CD4-positive, CD25-positive, alpha-beta regulatory T cell (primary cell): Measurements from ENCODE around the gene UBE2L5. TPM values are rescaled to one million over a fixed set of nuclear protein-coding genes. Genes with fewer than 3 reads are reported as not detected.
"Not testable (repeated sequence)": the region's sequence is repeated elsewhere in the genome, so short reads cannot be mapped to it uniquely, and the experiment has no call there.

Experiments used
- ATAC-seq, 2 donors: fragments of 150-1000 bp; cut with Tn5 transposase; one replicate each; pipeline ENCODE4 v1.10.0; 2021; ENCODE audit warnings: low read depth in 2 of 2, moderate number of reproducible peaks in 2 of 2, moderate library complexity in 1 of 2
- DNase-seq, 3 donors: peaks; one replicate each; pipeline versions ENCODE4 v3.0.0 to v3.0.0-alpha.2; 2012 to 2022; ENCODE audit warnings: mixed read lengths in 1 of 3
- H3K27ac ChIP-seq: one replicate; pipeline ENCODE4 v1.7.0; 2013; ENCODE audit warnings: mild to moderate bottlenecking, low read length; ENCODE audit not compliant: insufficient read depth, poor library complexity, severe bottlenecking
- H3K27me3 ChIP-seq: one replicate; pipeline ENCODE4 v1.7.0; 2013; ENCODE audit warnings: low read length; ENCODE audit not compliant: control insufficient read depth, insufficient read depth
- H3K36me3 ChIP-seq: one replicate; pipeline ENCODE4 v1.7.0; 2013; ENCODE audit warnings: mild to moderate bottlenecking, low read length, moderate library complexity; ENCODE audit not compliant: control insufficient read depth, insufficient read depth
- H3K4me1 ChIP-seq: 2 replicates; pipeline ENCODE4 v1.7.0; 2013; ENCODE audit warnings: mild to moderate bottlenecking, low read length; ENCODE audit not compliant: insufficient read depth, control insufficient read depth, poor library complexity, severe bottlenecking
- H3K4me3 ChIP-seq: one replicate; pipeline ENCODE4 v1.7.0; 2013; ENCODE audit warnings: low read depth, mild to moderate bottlenecking, low read length, moderate library complexity
- H3K9me3 ChIP-seq, 2 experiments: 1 replicate in 1 of 2; 2 replicates in 1 of 2; pipeline ENCODE4 v1.7.0; 2013; ENCODE audit warnings: low read length in 2 of 2, mild to moderate bottlenecking in 1 of 2, moderate library complexity in 1 of 2; ENCODE audit not compliant: control insufficient read depth in 2 of 2
- H3K27ac Mint-ChIP-seq, 3 donors: one replicate each; pipeline ENCODE4 v1.8.0; 2020 to 2022; ENCODE audit warnings: mild to moderate bottlenecking in 3 of 3, mixed read lengths in 3 of 3, moderate library complexity in 2 of 3
- H3K27me3 Mint-ChIP-seq: one replicate; pipeline ENCODE4 v1.8.0; 2022; ENCODE audit warnings: mild to moderate bottlenecking, mixed read lengths
- H3K36me3 Mint-ChIP-seq: one replicate; pipeline ENCODE4 v1.8.0; 2020; ENCODE audit warnings: mixed read lengths
- H3K4me1 Mint-ChIP-seq, 4 donors: one replicate each; pipeline ENCODE4 v1.8.0; 2020 to 2022; ENCODE audit warnings: mixed read lengths in 4 of 4, mild to moderate bottlenecking in 1 of 4
- H3K4me3 Mint-ChIP-seq, 4 donors: one replicate each; pipeline ENCODE4 v1.8.0; 2020 to 2022; ENCODE audit warnings: mild to moderate bottlenecking in 4 of 4, mixed read lengths in 4 of 4, moderate library complexity in 3 of 4
- H3K9me3 Mint-ChIP-seq, 7 donors: one replicate each; pipeline ENCODE4 v1.8.0; 2020 to 2022; ENCODE audit warnings: mixed read lengths in 7 of 7, mild to moderate bottlenecking in 3 of 7, moderate library complexity in 2 of 7
- polyA plus RNA-seq, 4 donors: library from polyadenylated mRNA; unstranded; fragments of 300-500 nt; fragmentation: Illumina TruSeq; gene quantifications; one replicate each; pipeline ENCODE4 v1.2.3, GENCODE V29; 2021
- total RNA-seq: library from RNA; stranded (reverse); gene quantifications from one replicate; pipeline ENCODE4 v1.2.3, GENCODE V29; 2022

UBE2L5 gene
- total and polyA plus RNA-seq, 5 donors from 2014 or later: not detected

DNA sequence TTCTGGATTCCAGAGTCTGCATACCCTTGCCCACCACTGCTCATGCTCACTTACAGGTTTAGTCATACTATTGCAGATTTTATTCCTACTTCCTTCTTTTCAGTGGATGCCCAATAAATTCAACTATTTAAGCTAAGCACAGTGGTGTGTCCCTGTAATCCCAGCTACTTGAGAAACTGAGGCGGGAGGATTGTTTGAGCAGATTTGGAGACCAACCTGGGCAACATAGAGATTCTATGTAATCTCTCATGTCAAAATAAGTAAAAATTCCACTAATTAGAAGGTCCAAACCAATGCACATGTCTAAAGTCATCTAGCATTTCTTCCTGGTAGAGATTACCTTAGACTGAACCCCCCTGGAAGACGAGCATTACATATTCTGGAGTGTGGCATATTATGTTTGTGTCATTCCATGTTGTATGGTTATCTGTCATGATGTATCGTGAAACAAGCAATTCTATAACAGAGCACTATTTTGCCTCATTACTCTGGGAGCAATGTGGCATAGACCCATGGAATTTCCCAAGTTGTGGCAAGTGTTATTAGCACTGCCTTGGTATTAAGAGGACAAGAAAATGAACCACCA lies 35.1 kb downstream of the UBE2L5 start:
- Mint-ChIP-seq H3K36me3 (peaks cover 14% of the 10 kb centered on the region), H3K27me3 (no peaks in the 10 kb centered on the region), H3K9me3 (no peaks in the 10 kb centered on the region), H3K27ac (peak overlapping the region in 1 of 3 donors; percentile 67), H3K4me3 (no peak overlapping the region), H3K4me1 (peaks cover 18 to 40% (median 27%) of the 10 kb centered on the region in 4 donors)
- H3K4me1 ChIP-seq: peaks cover 20% of the 10 kb centered on the region
- DNase-seq (no peak), ATAC-seq (no peak)
- H3K27me3 ChIP-seq: no peaks in the 10 kb centered on the region
- H3K36me3 ChIP-seq: peaks cover 14% of the 10 kb centered on the region
- H3K27ac ChIP-seq: no peak overlapping the region
- H3K4me3 ChIP-seq: no peak overlapping the region
- H3K9me3 ChIP-seq: no peaks in the 10 kb centered on the region

DNA sequence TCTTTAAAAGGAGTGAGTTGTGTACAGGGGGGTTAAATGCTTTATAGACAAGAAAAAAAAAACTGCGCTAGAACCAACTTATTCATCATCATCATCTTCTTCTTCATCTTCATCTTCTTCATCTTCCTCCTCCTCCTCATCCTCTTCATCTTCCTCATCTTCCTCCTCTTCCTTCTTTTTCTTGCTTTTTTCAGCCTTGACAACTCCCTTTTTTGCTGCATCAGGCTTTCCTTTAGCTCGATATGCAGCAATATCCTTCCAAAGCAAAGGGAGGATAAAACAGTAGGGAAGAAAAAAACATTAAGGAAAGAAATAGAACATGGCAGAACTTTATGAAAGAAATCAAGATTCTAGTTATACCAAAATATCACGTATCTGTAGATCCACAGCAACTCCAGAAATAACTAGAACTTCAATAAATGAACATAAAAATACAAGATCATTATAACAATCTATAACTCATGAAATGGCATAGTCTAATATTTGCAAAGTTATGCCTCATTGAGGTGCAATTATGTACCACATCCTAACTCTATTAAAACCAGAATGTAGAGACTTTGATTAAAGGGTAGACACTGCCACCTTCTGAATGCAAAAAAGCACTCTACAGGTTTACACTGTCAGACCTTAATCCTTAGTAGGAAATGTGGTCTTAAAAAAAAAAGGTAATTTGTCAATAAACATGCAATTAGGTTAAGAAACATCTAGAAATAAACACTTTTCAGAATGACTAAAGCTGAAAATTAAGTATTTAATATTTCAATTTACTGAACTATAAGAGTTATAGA lies 39.2 kb downstream of the UBE2L5 start:
- Histone ChIP-seq H3K27ac (peak overlapping the region; percentile 89), H3K4me3 (peak overlapping the region; percentile 97), H3K4me1 (peaks cover 42% of the 10 kb centered on the region), H3K36me3 (peaks cover 22% of the 10 kb centered on the region)
- DNase-seq: peak in 2 of 3 donors; percentile 76 to 80
- not testable (repeated sequence) for H3K27me3 ChIP-seq, H3K9me3 Mint-ChIP-seq, H3K9me3 ChIP-seq
- Mint-ChIP-seq H3K4me1 (peaks cover 23 to 47% (median 41%) of the 10 kb centered on the region in 4 donors), H3K36me3 (peaks cover 16% of the 10 kb centered on the region), H3K4me3 (peak overlapping the region; percentile 74 to 94 (median 79)), H3K27me3 (peaks cover 11% of the 10 kb centered on the region), H3K27ac (peak overlapping the region; percentile 84 to 99 (median 90))
- ATAC-seq: peak; percentile 22 to 29

DNA sequence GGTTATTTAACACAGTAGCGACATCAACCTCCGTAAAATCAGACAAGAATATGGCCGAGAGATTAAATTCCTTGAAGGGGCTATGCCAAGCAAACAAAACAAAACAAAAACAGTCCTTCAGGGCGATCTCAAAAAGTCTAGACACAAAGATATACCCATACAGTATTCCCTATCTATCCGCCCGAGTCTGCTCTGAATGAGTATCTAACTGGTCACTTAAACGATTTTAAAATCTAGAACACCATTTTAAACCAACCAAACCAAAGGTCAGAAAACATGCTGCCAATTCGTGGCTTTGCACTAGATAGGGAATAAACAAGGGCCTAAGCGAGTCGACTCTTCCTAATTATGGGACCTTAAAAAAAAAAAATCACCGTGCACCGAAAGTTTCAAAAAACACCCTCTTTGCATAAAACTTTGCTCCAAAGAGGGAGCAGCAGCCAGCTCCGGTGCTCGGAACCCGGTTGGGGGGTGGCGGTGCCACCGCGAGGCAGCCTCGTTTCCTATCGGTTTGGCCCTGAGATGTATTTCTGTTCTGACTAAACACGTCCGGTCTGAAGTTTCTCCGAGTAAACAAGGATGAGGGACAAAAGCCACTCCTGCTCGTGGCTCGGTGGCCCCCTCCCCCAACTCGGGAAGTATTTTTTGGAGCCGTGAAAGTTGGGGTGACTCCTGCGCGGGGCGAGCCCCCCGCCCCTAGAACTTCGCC lies 41.6 kb downstream of the UBE2L5 start:
- H3K9me3 Mint-ChIP-seq: peaks cover 0 to 3% (median 0%) of the 10 kb centered on the region in 7 donors
- H3K27ac ChIP-seq: peak overlapping the region; percentile 89
- peaks cover 22% of the 10 kb centered on the region for H3K36me3 ChIP-seq
- peak; percentile 59 to 87 (median 70) for DNase-seq
- peaks cover 10% of the 10 kb centered on the region for H3K36me3 Mint-ChIP-seq
- H3K27ac Mint-ChIP-seq: peak overlapping the region; percentile 95 to 99 (median 98)
- no peaks in the 10 kb centered on the region for H3K27me3 ChIP-seq
- ATAC-seq: peak in 1 of 2 donors; percentile 9
- peaks cover 41% of the 10 kb centered on the region for H3K4me1 ChIP-seq
- H3K9me3 ChIP-seq: no peaks in the 10 kb centered on the region
- peaks cover 11% of the 10 kb centered on the region for H3K27me3 Mint-ChIP-seq
- H3K4me3 Mint-ChIP-seq: peak overlapping the region; percentile 90 to 95 (median 94)
- H3K4me1 Mint-ChIP-seq: peaks cover 22 to 46% (median 34%) of the 10 kb centered on the region in 4 donors
- H3K4me3 ChIP-seq: peak overlapping the region; percentile 97

DNA sequence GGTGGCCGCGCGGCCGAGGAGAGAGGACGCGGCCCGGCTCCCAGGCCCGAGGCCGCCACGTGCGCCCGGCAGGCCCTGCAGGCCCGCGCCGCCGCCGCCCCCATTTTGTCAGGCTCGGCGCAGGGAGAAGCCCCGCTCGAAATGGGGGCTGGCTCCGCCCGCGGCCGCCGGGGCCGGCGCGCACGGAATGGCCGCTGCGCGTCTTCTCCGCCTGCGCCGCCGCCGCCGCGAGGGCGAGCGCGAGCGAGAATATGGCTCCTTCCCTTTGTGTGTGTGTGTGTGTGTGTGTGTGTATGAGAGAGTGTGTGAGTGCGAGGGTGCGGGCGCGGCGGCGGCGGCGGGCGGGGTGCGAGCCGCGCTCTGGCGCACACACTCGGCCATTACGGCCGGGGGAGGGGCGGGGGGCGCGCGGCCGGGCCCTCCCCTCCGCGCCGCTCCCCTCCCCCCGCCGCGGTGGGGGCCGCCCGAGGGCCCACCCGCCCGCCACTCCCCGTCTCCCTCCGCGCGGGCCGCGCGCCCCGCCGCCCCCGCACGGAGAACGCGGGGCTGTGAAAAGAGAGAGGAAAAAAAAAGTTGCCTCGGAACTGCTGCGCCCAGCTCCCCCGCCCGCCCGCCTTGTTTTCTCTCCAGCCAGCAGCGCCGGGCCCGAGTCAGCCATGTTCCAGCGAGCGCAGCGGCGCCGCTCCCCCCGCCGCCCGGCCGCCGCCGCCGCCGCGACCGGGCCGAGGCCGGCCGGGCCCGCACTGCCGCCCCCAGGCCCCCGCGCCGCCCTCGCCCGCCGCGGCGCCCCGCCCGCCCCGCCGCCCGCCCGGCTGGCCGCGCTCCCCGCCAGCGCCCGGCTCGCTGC lies 42.4 kb downstream of the UBE2L5 start:
- peaks cover 0 to 3% (median 0%) of the 10 kb centered on the region in 7 donors for H3K9me3 Mint-ChIP-seq
- Histone ChIP-seq H3K9me3 (no peaks in the 10 kb centered on the region), H3K27ac (peak overlapping the region; percentile 89), H3K27me3 (no peaks in the 10 kb centered on the region), H3K4me1 (peaks cover 35% of the 10 kb centered on the region), H3K36me3 (peaks cover 20% of the 10 kb centered on the region), H3K4me3 (peak overlapping the region; percentile 97)
- H3K4me3 Mint-ChIP-seq: peak overlapping the region; percentile 90 to 95 (median 94)
- H3K4me1 Mint-ChIP-seq: peaks cover 15 to 38% (median 27%) of the 10 kb centered on the region in 4 donors
- ATAC-seq: peak; percentile 31 to 32
- DNase-seq: peak; percentile 72 to 79 (median 74)
- H3K27me3 Mint-ChIP-seq: peaks cover 11% of the 10 kb centered on the region
- H3K27ac Mint-ChIP-seq: peak overlapping the region; percentile 95 to 99 (median 98)
- peaks cover 10% of the 10 kb centered on the region for H3K36me3 Mint-ChIP-seq

DNA sequence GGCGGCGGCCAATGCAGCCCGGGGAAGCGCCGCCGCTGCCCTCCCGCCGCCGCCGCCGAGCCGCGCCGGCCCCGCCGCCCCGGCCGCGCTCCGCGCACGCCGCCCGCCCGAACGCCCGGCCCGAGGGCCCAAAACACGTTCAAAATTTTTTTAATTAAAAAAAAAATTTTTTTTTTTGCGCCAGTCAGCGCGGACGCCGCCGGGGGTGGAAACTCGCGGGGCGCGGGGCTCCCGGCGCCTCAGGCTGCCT lies 43.0 kb downstream of the UBE2L5 start:
- no peak overlapping the region for H3K4me3 ChIP-seq
- Mint-ChIP-seq H3K36me3 (peaks cover 10% of the 10 kb centered on the region), H3K4me1 (peaks cover 14 to 36% (median 27%) of the 10 kb centered on the region in 4 donors), H3K27ac (peak overlapping the region in 1 of 3 donors; percentile 96), H3K9me3 (peaks cover 0 to 3% (median 0%) of the 10 kb centered on the region in 7 donors), H3K4me3 (peak overlapping the region in 1 of 4 donors; percentile 94), H3K27me3 (peaks cover 11% of the 10 kb centered on the region)
- H3K27me3 ChIP-seq: no peaks in the 10 kb centered on the region
- H3K4me1 ChIP-seq: peaks cover 35% of the 10 kb centered on the region
- H3K27ac ChIP-seq: peak overlapping the region; percentile 94
- DNase-seq (no peak), ATAC-seq (no peak)
- H3K9me3 ChIP-seq: no peaks in the 10 kb centered on the region
- peaks cover 20% of the 10 kb centered on the region for H3K36me3 ChIP-seq

DNA sequence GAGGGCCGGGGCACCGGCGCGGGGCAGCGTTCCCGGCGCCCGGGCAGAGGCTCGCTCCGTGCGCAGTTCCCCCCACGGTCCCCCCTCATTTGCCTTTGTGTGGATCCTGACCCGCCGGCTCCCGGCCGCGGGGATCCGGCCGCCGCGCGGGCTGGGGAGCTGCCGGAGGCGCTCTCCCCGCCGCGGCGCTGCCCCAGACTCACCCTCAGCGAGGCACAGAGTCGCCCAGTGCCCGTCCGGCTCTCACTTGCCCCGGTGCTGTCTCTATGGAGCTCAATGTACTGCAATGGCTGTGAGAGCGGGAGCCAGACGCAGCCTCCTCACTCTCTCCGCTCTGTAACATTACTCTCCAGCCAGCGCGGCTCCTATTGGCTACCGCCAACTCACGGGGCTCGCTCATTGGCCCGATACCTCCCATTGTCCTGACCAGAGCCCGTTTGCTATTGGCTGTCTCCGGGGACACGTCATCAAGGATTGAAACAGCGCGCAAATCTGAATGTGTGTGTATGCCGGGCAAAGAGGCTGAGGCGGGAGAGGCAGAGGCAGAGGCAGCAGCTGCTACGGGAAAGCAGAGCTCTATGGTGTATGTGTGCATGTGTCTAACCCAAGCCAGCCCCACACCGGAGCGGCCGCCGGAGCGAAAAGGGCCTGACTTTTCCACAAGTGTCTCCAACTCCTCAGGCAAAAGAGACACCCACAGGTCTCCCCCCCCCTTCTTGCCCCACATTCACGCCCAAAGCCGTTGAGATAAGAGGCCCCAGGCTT lies 43.5 kb downstream of the UBE2L5 start, which contains the start of gene HMGB1:
Gene HMGB1, minus strand, starts transcription at position 344 of the 765 bp plus-strand sequence. CDS start 2,256 bp downstream, outside the sequence.
- H3K9me3 ChIP-seq: no peaks in the 10 kb centered on the region
- Mint-ChIP-seq H3K27me3 (peaks cover 11% of the 10 kb centered on the region), H3K36me3 (peaks cover 10% of the 10 kb centered on the region), H3K4me1 (peaks cover 14 to 36% (median 27%) of the 10 kb centered on the region in 4 donors), H3K9me3 (peaks cover 0 to 3% (median 0%) of the 10 kb centered on the region in 7 donors), H3K4me3 (peak within 1 kb of the TSS; percentile 94 to 97 (median 96)), H3K27ac (peak within 1 kb of the TSS; percentile 99 to 100 (median 99))
- ATAC-seq: peak; percentile 92 to 94
- peak within 1 kb of the TSS; percentile 94 for H3K27ac ChIP-seq
- no peaks in the 10 kb centered on the region for H3K27me3 ChIP-seq
- peak within 1 kb of the TSS; percentile 44 for H3K4me3 ChIP-seq
- peaks cover 20% of the 10 kb centered on the region for H3K36me3 ChIP-seq
- DNase-seq: peak; percentile 96 to 99 (median 97)
- peaks cover 35% of the 10 kb centered on the region for H3K4me1 ChIP-seq
